Measurements from ENCODE around the gene UNC5A. TPM values are rescaled to one million over a fixed set of nuclear protein-coding genes. Genes with fewer than 3 reads are reported as not detected.

UNC5A gene
- total RNA-seq, 1 donor from 2014 or later: 2.8 TPM

DNA sequence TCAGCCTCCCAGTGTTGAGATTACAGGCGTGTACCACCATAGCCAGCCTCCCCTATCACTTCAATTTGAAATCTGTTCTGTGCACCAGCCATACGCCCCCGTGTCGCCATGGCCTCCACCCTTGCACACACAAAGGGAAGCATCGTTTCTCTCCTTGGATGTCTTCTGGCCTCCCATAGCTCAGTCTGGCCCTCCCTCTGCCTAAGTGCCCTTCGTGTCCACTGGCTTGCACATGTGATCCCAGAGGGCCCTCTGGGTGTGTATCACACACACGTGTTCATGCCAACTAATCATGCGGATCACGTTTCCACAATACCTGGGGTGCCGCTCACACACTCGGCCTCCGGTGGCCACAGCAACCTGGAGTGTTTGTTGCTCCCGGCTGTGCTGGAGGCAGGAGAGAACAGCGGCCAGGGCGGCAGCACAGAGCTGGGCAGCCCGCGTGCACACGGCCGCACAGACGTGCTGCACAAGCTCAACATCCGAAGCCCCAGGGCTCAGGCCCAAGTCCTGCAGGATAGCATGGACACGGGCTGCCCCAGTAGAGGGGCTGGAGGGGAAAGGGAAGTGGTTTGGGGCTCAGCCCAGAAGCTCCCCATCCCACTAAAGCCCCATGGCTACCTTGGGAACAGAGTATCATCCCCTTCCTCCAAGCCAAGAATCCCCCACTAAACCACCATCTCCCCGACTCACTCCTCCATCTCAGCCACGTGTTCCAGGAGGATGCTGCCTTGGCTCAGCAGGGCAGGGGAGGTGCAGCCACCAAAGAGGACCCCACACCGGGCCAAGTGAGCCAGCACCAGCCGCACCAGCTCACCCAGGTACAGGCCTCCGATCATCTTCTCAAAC is 77.9 kb downstream of the UNC5A start:
- Mint-ChIP-seq H3K36me3 (ENCODE audit: insufficient read depth) (no peaks in the 10 kb centered on the region), H3K27me3 (peaks cover 41% of the 10 kb centered on the region), H3K4me3 (ENCODE audit: low read depth) (no peak overlapping the region), H3K27ac (no peak overlapping the region), H3K4me1 (ENCODE audit: low read depth) (peaks cover 7% of the 10 kb centered on the region), H3K9me3 (ENCODE audit: low read depth) (no peaks in the 10 kb centered on the region)
- DNase-seq (ENCODE audit: low spot score, unreplicated experiment): no peak
- TF ChIP-seq, protein P1, sequence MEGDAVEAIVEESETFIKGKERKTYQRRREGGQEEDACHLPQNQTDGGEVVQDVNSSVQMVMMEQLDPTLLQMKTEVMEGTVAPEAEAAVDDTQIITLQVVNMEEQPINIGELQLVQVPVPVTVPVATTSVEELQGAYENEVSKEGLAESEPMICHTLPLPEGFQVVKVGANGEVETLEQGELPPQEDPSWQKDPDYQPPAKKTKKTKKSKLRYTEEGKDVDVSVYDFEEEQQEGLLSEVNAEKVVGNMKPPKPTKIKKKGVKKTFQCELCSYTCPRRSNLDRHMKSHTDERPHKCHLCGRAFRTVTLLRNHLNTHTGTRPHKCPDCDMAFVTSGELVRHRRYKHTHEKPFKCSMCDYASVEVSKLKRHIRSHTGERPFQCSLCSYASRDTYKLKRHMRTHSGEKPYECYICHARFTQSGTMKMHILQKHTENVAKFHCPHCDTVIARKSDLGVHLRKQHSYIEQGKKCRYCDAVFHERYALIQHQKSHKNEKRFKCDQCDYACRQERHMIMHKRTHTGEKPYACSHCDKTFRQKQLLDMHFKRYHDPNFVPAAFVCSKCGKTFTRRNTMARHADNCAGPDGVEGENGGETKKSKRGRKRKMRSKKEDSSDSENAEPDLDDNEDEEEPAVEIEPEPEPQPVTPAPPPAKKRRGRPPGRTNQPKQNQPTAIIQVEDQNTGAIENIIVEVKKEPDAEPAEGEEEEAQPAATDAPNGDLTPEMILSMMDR (IDR thresholded peaks at IDR 0.05; ENCODE audit: unreplicated experiment): no peak

DNA sequence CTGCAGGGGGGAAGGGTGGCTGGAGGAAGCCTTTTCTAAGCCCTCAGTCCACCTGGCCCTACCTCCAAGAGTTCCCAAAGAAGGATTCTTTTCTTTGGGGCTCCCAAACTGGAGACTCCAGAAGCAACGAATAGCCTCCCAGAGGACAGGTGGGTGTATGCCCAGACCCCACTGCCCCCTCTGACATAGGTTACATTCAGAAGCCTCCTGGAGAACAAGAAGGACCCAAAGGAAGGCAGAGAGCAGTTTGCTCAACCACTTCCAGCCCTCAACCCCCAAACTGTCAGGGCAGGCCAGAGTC is 78.5 kb downstream of the UNC5A start:
- Mint-ChIP-seq H3K27me3 (peaks cover 45% of the 10 kb centered on the region), H3K36me3 (ENCODE audit: insufficient read depth) (no peaks in the 10 kb centered on the region), H3K9me3 (ENCODE audit: low read depth) (no peaks in the 10 kb centered on the region), H3K4me3 (ENCODE audit: low read depth) (no peak overlapping the region), H3K4me1 (ENCODE audit: low read depth) (peaks cover 7% of the 10 kb centered on the region), H3K27ac (no peak overlapping the region)
- DNase-seq (ENCODE audit: low spot score, unreplicated experiment): no peak
- TF ChIP-seq, protein P1 (IDR thresholded peaks at IDR 0.05; ENCODE audit: unreplicated experiment): no peak

DNA sequence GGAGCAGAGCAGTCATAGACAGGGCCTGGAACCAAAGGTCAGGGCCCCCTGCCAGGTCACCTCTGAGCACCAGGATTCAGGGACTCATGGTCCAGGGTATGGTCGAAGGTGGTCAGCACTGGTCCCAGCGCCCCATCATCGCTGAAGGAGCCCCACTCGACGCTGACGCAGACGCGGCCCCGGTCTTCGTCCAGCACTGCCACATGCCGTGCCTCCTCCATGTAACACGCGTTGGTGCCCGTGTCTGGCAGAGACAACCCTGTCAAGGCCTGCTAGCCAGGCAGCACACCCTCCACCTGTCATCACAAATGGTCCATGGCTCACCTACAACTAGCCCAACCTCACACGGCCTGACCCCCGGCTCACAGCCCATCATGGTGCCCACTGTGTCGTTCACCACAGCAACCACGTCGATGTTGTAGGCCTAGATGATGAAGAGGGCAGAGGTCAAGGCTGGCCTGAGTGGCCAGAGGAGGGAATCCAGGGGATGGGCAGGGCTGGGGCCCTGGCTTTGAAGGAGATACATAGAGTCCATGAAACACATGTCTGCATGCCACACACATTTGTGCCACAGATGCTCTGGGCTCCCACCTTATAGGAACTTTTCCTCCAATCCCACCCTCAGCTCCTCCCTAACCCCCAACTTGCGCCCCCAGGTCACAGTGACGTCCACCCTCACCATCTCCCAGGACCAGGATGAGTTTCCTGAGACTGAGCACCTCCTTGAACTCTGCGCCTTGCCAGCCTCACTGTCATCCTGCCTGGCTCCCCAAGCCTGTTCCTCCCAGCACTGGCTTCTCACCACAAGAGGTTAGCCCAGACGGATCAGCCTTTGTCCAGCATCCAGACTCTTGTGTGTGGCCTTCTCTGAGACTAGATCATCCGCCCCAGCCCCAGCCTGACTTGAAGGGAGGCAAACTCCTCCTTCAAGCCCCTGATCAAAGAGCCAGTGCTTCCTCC is 79.2 kb downstream of the UNC5A start:
- TF ChIP-seq, protein P1 (IDR thresholded peaks at IDR 0.05; ENCODE audit: unreplicated experiment): no peak
- peaks cover 44% of the 10 kb centered on the region for H3K27me3 Mint-ChIP-seq
- no peak overlapping the region for H3K4me3 Mint-ChIP-seq (ENCODE audit: low read depth)
- H3K9me3 Mint-ChIP-seq (ENCODE audit: low read depth): no peaks in the 10 kb centered on the region
- H3K36me3 Mint-ChIP-seq (ENCODE audit: insufficient read depth): no peaks in the 10 kb centered on the region
- no peak overlapping the region for H3K27ac Mint-ChIP-seq
- peaks cover 2% of the 10 kb centered on the region for H3K4me1 Mint-ChIP-seq (ENCODE audit: low read depth)
- DNase-seq (ENCODE audit: low spot score, unreplicated experiment): peak; percentile 3

DNA sequence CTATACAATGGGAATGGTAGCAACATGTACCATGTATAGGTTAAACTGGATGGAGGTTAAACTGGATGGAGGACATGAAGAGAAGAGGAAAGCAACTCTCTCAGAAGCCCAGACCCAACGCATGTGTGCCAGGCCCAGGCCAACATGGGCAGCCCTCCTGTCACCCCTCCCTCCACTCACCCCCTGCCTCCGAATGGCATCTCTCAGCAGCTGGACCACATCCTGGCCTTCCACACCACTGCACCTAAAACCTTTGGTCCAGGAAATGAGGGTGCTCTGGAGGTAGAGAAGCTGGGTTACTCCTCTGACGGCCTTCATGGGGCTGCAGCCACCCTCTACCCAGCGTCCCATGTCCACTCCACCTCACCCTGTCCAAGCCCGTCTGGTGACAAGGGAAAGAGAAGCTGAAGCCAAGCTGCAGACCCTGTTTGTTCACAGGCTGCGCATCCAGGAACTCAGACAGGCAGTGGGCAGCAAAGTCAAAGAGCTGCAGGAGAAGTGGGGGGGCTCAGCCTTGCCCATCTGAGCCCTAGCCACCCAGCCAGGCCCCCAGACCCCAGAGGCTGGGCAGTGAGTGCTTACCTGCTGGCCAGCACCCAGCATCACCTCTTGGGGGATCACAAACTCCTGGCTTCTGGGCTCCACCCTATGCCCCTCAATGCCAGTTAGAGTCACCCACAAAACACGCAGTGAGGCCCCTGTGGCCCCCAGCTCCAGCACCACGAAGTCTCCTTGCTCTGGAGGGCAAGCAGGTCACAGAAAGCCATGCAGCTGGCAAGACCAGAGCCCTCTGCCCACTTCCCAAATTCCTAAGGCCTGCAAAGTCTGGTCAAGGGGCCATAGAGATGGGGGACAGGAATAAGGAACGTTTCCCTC is 80.3 kb downstream of the UNC5A start:
- H3K36me3 Mint-ChIP-seq (ENCODE audit: insufficient read depth): no peaks in the 10 kb centered on the region
- H3K4me3 Mint-ChIP-seq (ENCODE audit: low read depth): no peak overlapping the region
- peak; percentile 7 for DNase-seq (ENCODE audit: low spot score, unreplicated experiment)
- H3K27ac Mint-ChIP-seq: no peak overlapping the region
- TF ChIP-seq, protein P1 (IDR thresholded peaks at IDR 0.05; ENCODE audit: unreplicated experiment): no peak
- no peaks in the 10 kb centered on the region for H3K4me1 Mint-ChIP-seq (ENCODE audit: low read depth)
- no peaks in the 10 kb centered on the region for H3K9me3 Mint-ChIP-seq (ENCODE audit: low read depth)
- peaks cover 44% of the 10 kb centered on the region for H3K27me3 Mint-ChIP-seq

All from progenitor cell of endocrine pancreas (in vitro differentiated cells).